IPS DF 6.9 (cell line): ENCODE results near the gene CYP27C1.

ENCODE experiments used
- DNase-seq: peaks from one replicate; pipeline ENCODE4 v3.0.0-alpha.2; 2013; ENCODE audit warnings: low read depth, low spot score
- H3K27ac ChIP-seq: one replicate; pipeline ENCODE4 v1.5.1; 2013; ENCODE audit warnings: low read length, control low read depth
- H3K27me3 ChIP-seq: 2 replicates; pipeline ENCODE4 v1.6.1; 2013; ENCODE audit warnings: mild to moderate bottlenecking, low read length; ENCODE audit not compliant: control insufficient read depth, insufficient read depth
- H3K36me3 ChIP-seq: 2 replicates; pipeline ENCODE4 v1.6.1; 2013; ENCODE audit warnings: low read length; ENCODE audit not compliant: control insufficient read depth, insufficient read depth
- H3K4me1 ChIP-seq: 2 replicates; pipeline ENCODE4 v1.6.1; 2013; ENCODE audit warnings: low read length; ENCODE audit not compliant: control insufficient read depth, insufficient read depth
- H3K4me3 ChIP-seq: 2 replicates; pipeline ENCODE4 v1.5.1; 2013; ENCODE audit warnings: mild to moderate bottlenecking, low read length
- H3K9me3 ChIP-seq: 2 replicates; pipeline ENCODE4 v1.6.1; 2013; ENCODE audit warnings: low read length, inconsistent platforms; ENCODE audit not compliant: control insufficient read depth, insufficient read depth
- whole genome bisulfite sequencing: extraction: QIAGEN DNeasy Blood & Tissue Kit; methylation state at CpG from one replicate; pipeline ENCODE4 v1.1.7; 2013; ENCODE audit warnings: mixed read lengths, missing lambda C conversion rate; ENCODE audit not compliant: insufficient read length, insufficient coverage; 5-methylcytosine and 5-hydroxymethylcytosine counted together

CYP27C1 gene

DNA sequence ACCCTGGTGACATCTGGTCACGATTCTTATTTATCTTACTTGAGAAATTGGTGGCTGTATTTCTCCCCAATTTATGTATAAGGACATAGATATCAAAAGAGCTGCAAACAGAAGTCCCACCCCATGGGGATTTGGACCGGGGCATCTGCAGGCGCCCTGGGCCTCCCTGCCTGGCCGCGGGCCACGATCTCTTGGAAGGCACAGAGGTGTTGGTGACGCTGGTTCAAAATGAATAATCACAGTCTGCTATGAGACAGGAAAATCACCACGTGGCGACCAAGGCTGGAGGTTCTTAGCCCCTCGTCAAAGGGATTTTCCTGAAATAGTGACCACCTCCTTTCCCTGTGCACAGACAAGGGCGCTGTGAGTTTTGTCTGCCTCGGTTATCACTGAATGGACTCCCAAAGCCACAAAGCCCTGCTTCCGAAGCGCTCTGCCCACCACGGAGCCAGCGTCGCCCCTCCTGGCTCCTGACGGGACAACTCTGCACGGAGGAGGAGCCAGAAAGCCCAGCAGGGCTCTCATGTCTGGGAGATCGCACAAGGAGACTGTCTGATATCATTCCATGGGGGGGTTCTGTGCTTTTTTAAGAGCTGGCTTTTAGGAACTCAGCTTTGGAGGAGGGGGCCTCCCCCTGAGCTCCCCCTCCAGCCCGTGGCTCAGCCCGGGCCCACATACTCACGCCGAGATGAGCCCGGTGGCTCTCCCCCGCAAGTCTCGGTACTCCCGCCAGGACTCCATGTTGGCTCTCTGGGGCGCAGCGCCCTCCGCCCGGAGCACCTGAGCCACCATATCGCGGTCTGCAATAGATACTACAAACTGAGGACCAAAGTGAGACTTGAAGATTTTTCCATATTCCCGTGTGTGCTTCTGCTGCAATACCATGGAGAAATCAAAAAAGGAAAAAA is 14.6 kb downstream of the CYP27C1 start:
- Histone ChIP-seq H3K4me1 (no peaks in the 10 kb centered on the region; the same call in 1 of the 2 replicates), H3K36me3 (no peaks in the 10 kb centered on the region), H3K27me3 (no peaks in the 10 kb centered on the region), H3K9me3 (no peaks in the 10 kb centered on the region), H3K4me3 (no peak overlapping the region), H3K27ac (no peak overlapping the region)
- no peak for DNase-seq
- WGBS = no CpG with 5 or more reads among the region's 35 CpGs

DNA sequence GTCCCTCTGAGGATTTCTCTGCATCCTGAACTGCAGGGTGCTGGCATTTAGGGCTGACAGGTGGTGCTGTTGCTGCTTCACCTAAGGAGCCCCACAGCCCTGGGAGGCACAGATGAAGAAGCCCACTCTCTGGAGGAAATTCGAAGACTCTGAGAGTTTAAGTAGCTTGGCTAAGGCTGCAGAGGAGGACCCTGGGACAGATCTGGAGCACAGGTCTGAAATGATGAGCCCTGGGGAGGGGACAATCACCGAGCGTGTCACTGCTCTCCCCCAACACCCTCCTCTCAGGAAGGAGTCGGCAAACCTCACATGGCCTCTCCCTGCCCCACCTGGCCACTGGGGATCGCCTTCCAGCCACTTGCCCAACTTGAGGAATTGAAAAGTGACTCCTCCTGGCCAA is 18.6 kb downstream of the CYP27C1 start:
- Histone ChIP-seq H3K27me3 (no peaks in the 10 kb centered on the region), H3K4me3 (no peak overlapping the region), H3K36me3 (no peaks in the 10 kb centered on the region), H3K27ac (no peak overlapping the region), H3K4me1 (no peaks in the 10 kb centered on the region), H3K9me3 (no peaks in the 10 kb centered on the region)
- no CpG with 5 or more reads among the region's 5 CpGs for WGBS
- DNase-seq = no peak

DNA sequence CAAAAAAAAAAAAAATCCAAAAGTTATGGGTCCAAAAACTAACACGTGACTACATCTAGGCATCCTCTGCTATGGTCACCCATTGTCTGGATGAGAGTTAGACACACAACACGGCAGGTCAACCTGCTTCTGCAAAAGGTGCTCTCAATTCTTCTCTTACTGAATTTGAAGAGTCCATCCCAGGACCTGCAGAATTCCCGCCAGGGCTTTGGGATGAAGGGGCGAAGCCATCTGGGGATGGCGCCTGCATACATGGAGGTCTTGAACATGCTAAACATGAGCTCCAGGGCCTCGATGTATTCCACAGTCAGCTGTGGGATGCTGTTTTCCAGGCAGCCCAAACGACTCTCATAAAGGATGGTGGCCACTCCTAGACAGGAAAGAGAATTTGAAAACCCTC is 19.1 kb downstream of the CYP27C1 start:
- H3K36me3 ChIP-seq = no peaks in the 10 kb centered on the region
- H3K27ac ChIP-seq = no peak overlapping the region
- no peaks in the 10 kb centered on the region for H3K27me3 ChIP-seq
- no peaks in the 10 kb centered on the region for H3K9me3 ChIP-seq
- DNase-seq = no peak
- H3K4me3 ChIP-seq = no peak overlapping the region
- no peaks in the 10 kb centered on the region for H3K4me1 ChIP-seq
- WGBS = no CpG with 5 or more reads among the region's 7 CpGs

DNA sequence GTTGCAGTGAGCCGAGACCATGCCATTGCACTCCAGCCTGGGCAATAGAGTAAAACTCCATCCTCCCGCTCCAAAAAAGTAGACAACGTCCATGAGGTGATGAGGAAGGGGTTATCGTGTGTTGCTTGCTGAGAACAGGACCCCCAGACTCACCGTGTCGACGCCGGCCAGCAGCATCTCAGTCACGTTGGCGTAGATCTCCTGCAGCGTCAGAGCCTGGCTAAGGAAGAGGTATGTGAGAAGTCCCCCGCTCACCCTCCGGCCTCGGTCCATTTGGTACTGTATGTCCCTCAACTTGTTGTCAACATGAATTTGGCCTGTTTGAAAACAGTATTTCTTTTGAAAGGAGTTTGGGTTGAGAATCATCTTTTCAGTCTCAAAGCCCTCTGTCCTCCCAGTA is 20.9 kb downstream of the CYP27C1 start:
- no peak overlapping the region for H3K27ac ChIP-seq
- DNase-seq = no peak
- H3K4me1 ChIP-seq = no peaks in the 10 kb centered on the region
- H3K9me3 ChIP-seq = no peaks in the 10 kb centered on the region
- no peak overlapping the region for H3K4me3 ChIP-seq
- no peaks in the 10 kb centered on the region for H3K27me3 ChIP-seq
- WGBS = no CpG with 5 or more reads among the region's 14 CpGs
- H3K36me3 ChIP-seq = no peaks in the 10 kb centered on the region

DNA sequence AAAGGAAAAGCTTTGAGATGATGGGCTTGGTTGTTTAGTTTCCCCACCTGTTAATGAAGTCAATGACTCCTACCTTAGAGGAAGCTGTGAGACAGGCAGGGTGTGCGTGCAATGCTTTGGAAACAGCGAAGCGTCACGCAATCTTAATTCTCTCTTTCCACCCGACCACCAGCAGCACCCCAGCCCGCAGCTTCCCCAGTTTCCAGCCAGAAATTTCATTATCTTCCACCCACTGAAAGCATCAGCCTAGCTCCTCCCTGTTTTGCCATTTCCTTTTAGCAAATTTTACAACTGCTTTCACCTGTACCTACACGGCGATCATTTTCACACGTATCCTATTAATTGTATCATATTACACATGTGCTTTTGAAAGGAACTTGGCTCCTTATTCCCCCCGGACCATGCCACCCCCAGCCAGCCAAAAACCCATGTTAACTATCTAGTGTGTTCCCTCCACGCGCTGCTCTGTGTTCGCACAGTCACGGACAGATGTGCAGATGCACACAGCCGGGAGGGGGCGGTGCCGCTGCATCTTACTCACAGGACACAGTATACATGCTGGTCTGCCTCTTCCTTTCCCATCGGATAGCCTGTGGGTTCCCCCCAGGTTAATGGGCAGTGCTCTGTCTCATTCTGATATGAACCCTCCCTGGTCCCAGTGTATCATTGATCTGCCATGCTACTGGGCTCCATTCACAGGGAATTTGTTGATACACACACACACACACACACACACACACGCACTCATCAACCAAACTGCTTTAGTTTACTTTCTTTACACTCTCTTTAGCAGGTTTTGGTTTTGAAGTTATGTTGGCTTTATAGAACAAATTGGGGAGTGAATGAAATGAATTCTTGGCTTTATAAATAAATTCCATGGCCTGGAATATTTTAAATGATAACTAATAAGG is 22.4 kb downstream of the CYP27C1 start:
- H3K4me3 ChIP-seq = no peak overlapping the region
- peaks cover 3% of the 10 kb centered on the region for H3K4me1 ChIP-seq
- DNase-seq = no peak
- no peaks in the 10 kb centered on the region for H3K27me3 ChIP-seq
- WGBS = no CpG with 5 or more reads among the region's 19 CpGs
- no peak overlapping the region for H3K27ac ChIP-seq
- no peaks in the 10 kb centered on the region for H3K36me3 ChIP-seq
- H3K9me3 ChIP-seq = no peaks in the 10 kb centered on the region

DNA sequence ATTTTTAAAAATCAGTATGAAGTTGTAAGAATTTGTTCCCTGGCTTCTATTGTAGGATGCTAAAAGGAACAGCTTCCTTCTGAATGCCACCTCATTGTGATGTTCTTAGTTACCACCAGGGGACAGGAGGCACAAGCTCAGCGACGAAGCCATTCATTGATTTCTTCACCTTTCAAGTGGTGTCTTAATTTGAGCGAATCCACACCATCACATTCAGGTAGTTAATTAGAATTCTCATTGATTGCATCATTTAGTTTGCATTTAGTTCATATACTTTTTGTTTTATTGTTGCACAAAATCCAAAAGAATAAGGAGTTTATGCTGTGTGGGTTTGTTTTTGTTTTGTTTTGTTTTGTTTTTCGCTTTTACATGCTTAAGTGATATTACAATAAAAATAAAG is 23.1 kb downstream of the CYP27C1 start:
- Histone ChIP-seq H3K4me1 (peaks cover 3% of the 10 kb centered on the region), H3K36me3 (no peaks in the 10 kb centered on the region), H3K27me3 (no peaks in the 10 kb centered on the region), H3K4me3 (no peak overlapping the region), H3K9me3 (no peaks in the 10 kb centered on the region), H3K27ac (no peak overlapping the region)
- DNase-seq = no peak
- no CpG with 5 or more reads among the region's 4 CpGs for WGBS

DNA sequence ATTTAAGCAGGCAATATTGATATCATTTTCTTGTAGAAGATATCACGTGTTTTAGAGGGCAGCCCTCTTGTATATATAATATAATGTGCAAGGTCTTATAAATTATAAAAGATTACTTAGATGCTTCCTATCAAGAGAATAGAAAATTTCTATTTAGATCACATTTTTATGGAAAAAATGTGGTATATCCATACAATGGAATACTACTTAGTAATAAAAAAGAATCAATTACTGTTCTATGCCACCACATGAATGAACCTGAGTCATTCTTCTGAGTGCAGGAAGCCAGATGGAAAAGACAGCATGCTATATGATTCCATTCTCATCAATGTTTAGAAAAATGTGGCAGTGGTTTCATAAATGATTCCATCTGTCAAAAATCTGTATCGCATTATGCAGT is 23.6 kb downstream of the CYP27C1 start:
- Histone ChIP-seq H3K4me3 (no peak overlapping the region), H3K36me3 (no peaks in the 10 kb centered on the region), H3K4me1 (peaks cover 3% of the 10 kb centered on the region), H3K27ac (no peak overlapping the region), H3K27me3 (no peaks in the 10 kb centered on the region), H3K9me3 (no peaks in the 10 kb centered on the region)
- no CpG with 5 or more reads among the region's 2 CpGs for WGBS
- DNase-seq = no peak

DNA sequence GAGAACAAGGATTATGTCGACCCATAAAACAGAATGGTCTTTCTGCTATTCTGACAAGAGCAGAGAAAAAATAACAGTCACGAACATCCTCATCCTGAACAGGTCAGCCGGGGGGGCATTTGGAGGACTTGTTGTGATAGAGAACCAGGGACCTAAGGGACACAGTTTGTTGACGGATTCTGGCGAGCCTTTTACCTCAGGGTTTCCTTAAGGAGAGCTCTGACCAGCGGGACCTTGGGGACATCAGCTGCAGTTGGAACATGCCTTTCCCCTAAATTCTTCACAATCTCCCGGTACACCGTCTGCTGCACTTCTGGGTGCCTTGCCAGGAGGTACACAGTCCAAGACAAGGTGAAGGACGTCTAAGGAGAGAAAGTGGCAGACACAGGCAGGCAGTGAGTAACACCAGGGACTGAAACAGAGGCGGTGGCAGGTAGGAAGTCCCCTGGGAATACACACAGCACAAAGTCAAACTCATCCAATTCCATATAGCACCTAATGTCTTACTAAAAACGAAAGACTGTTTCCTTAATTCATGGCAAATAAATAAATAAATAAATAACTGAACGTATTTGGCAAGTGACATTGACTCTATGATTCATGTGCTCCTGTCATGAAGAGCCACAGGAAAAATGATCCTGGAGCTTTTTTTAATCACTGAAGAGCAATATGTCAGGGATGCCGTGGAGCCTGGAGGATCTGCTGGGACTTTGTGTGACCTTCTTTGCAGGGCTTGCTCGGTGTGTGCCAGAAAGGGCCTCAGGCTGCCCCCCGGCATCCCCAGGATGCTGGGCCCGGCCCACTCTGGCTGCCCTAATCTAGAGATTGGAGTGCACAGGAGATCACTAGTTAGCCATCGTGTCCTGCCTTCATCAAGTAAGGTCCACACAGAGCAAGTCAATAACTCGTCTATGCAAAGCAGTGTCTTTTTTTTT is 24.7 kb downstream of the CYP27C1 start:
- Histone ChIP-seq H3K27ac (no peak overlapping the region), H3K4me3 (no peak overlapping the region), H3K9me3 (no peaks in the 10 kb centered on the region), H3K4me1 (peaks cover 3% of the 10 kb centered on the region), H3K36me3 (no peaks in the 10 kb centered on the region), H3K27me3 (no peaks in the 10 kb centered on the region)
- no CpG with 5 or more reads among the region's 18 CpGs for WGBS
- no peak for DNase-seq

DNA sequence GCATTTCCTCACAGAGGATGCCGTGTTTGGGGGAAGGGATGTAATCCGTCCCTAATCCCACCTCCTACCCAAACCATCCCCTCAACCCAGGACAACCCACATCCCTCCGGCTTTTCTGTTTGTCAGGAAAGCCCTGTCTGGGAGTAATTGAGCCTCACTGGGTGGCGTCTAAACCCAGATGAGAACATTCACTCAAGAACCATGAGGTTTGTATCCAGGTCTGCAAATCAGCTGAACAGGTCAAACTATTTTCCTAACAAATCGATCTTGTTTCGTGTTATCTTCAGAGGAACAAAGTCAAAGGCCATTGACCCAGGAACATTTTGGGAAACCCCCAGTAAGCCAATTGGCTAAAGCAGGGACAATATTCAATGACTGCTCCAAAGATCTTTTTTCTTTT is 25.7 kb downstream of the CYP27C1 start:
- H3K9me3 ChIP-seq = no peaks in the 10 kb centered on the region
- H3K4me3 ChIP-seq = no peak overlapping the region
- no peak for DNase-seq
- no peaks in the 10 kb centered on the region for H3K27me3 ChIP-seq
- H3K4me1 ChIP-seq = peaks cover 3% of the 10 kb centered on the region
- H3K27ac ChIP-seq = no peak overlapping the region
- no CpG with 5 or more reads among the region's 6 CpGs for WGBS
- H3K36me3 ChIP-seq = no peaks in the 10 kb centered on the region

DNA sequence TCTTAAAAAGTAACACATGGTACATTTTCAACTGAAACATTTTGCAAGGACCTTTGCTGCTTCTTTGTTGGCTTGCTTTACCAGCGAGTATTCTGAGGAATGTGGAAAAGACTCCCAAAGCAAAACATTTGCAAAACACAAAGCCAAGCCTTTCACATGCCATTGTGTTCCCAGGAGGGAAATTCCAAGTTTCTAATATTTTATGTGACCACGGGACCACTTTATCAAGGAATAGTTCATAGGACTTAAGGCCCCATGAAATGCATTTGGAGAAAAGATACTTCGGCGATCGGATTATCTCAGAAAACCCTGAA is 26.2 kb downstream of the CYP27C1 start:
- Histone ChIP-seq H3K27me3 (no peaks in the 10 kb centered on the region), H3K9me3 (no peaks in the 10 kb centered on the region), H3K4me3 (no peak overlapping the region), H3K4me1 (peaks cover 3% of the 10 kb centered on the region), H3K36me3 (no peaks in the 10 kb centered on the region), H3K27ac (no peak overlapping the region)
- WGBS = no CpG with 5 or more reads among the region's 5 CpGs
- DNase-seq = no peak
